Measurements from ENCODE around the gene KATNAL1.

Gene KATNAL1

GRCh38 chr13:30307194-30307970 is at the start of gene KATNAL1:
TSS of gene KATNAL1 (minus strand) at chr13:30307551. CDS start at chr13:30283777, 23,774 bp downstream.
- Histone ChIP-seq H3K4me3 (ENCODE audit: low read length) (peak within 1 kb of the TSS; percentile 96), H3K27me3 (ENCODE audit: control insufficient read depth, insufficient read depth, low read length) (no peaks in the 10 kb centered on the region), H3K4me1 (ENCODE audit: control insufficient read depth, insufficient read depth, low read length) (no peaks in the 10 kb centered on the region), H3K27ac (ENCODE audit: low read length) (no peak within 1 kb of the TSS), H3K9me3 (ENCODE audit: control insufficient read depth, insufficient read depth, low read length) (no peaks in the 10 kb centered on the region), H3K36me3 (ENCODE audit: control insufficient read depth, insufficient read depth, low read length) (no peaks in the 10 kb centered on the region; the same call in 1 of the 2 replicates)
- WGBS (ENCODE audit: insufficient coverage, insufficient read length), result no CpG with 5 or more reads among the region's 71 CpGs
- DNase-seq (ENCODE audit: low read depth, low spot score), result peak; percentile 39

- no peak overlapping the region for H3K27ac ChIP-seq (ENCODE audit: low read length)
- no peak overlapping the region for H3K4me3 ChIP-seq (ENCODE audit: low read length)
- no CpG with 5 or more reads among the region's 6 CpGs for WGBS (ENCODE audit: insufficient coverage, insufficient read length)
- H3K27me3 ChIP-seq (ENCODE audit: control insufficient read depth, insufficient read depth, low read length), result no peaks in the 10 kb centered on the region
- H3K9me3 ChIP-seq (ENCODE audit: control insufficient read depth, insufficient read depth, low read length), result no peaks in the 10 kb centered on the region
- H3K36me3 ChIP-seq (ENCODE audit: control insufficient read depth, insufficient read depth, low read length), result no peaks in the 10 kb centered on the region
- no peak for DNase-seq (ENCODE audit: low read depth, low spot score)
- 0 out of 2 replicates have a peak, but pooled peaks cover 2% of the 10 kb centered on the region for H3K4me1 ChIP-seq (ENCODE audit: control insufficient read depth, insufficient read depth, low read length)
Observed at GRCh38 chr13:30355839-30356238, 48.5 kb upstream of the KATNAL1 start.

- H3K9me3 ChIP-seq (ENCODE audit: control insufficient read depth, insufficient read depth, low read length), result no peaks in the 10 kb centered on the region
- no peak for DNase-seq (ENCODE audit: low read depth, low spot score)
- no peak overlapping the region for H3K4me3 ChIP-seq (ENCODE audit: low read length)
- H3K36me3 ChIP-seq (ENCODE audit: control insufficient read depth, insufficient read depth, low read length), result no peaks in the 10 kb centered on the region
- H3K27me3 ChIP-seq (ENCODE audit: control insufficient read depth, insufficient read depth, low read length), result no peaks in the 10 kb centered on the region
- no CpG with 5 or more reads among the region's 7 CpGs for whole genome bisulfite sequencing (ENCODE audit: insufficient coverage, insufficient read length)
- H3K27ac ChIP-seq (ENCODE audit: low read length), result no peak overlapping the region
- H3K4me1 ChIP-seq (ENCODE audit: control insufficient read depth, insufficient read depth, low read length), result 0 out of 2 replicates have a peak, but pooled peaks cover 2% of the 10 kb centered on the region
Observed at GRCh38 chr13:30355384-30355699, 48.0 kb upstream of the KATNAL1 start.

GRCh38 chr13:30354493-30355383 is 47.4 kb upstream of the KATNAL1 start:
- Histone ChIP-seq H3K36me3 (ENCODE audit: control insufficient read depth, insufficient read depth, low read length) (no peaks in the 10 kb centered on the region), H3K4me3 (ENCODE audit: low read length) (no peak overlapping the region), H3K27me3 (ENCODE audit: control insufficient read depth, insufficient read depth, low read length) (no peaks in the 10 kb centered on the region), H3K27ac (ENCODE audit: low read length) (no peak overlapping the region), H3K4me1 (ENCODE audit: control insufficient read depth, insufficient read depth, low read length) (0 out of 2 replicates have a peak, but pooled peaks cover 2% of the 10 kb centered on the region), H3K9me3 (ENCODE audit: control insufficient read depth, insufficient read depth, low read length) (no peaks in the 10 kb centered on the region)
- no peak for DNase-seq (ENCODE audit: low read depth, low spot score)
- no CpG with 5 or more reads among the region's 17 CpGs for WGBS (ENCODE audit: insufficient coverage, insufficient read length)

GRCh38 chr13:30353471-30354215 is 46.3 kb upstream of the KATNAL1 start:
- H3K36me3 ChIP-seq (ENCODE audit: control insufficient read depth, insufficient read depth, low read length), result no peaks in the 10 kb centered on the region
- no CpG with 5 or more reads among the region's 4 CpGs for WGBS (ENCODE audit: insufficient coverage, insufficient read length)
- H3K27me3 ChIP-seq (ENCODE audit: control insufficient read depth, insufficient read depth, low read length), result no peaks in the 10 kb centered on the region
- H3K27ac ChIP-seq (ENCODE audit: low read length), result no peak overlapping the region
- H3K4me1 ChIP-seq (ENCODE audit: control insufficient read depth, insufficient read depth, low read length), result 0 out of 2 replicates have a peak, but pooled peaks cover 2% of the 10 kb centered on the region
- H3K4me3 ChIP-seq (ENCODE audit: low read length), result no peak overlapping the region
- DNase-seq (ENCODE audit: low read depth, low spot score), result no peak
- no peaks in the 10 kb centered on the region for H3K9me3 ChIP-seq (ENCODE audit: control insufficient read depth, insufficient read depth, low read length)

GRCh38 chr13:30353060-30353459 is 45.7 kb upstream of the KATNAL1 start:
- DNase-seq (ENCODE audit: low read depth, low spot score), result no peak
- no peak overlapping the region for H3K27ac ChIP-seq (ENCODE audit: low read length)
- no peaks in the 10 kb centered on the region for H3K9me3 ChIP-seq (ENCODE audit: control insufficient read depth, insufficient read depth, low read length)
- H3K27me3 ChIP-seq (ENCODE audit: control insufficient read depth, insufficient read depth, low read length), result no peaks in the 10 kb centered on the region
- no peak overlapping the region for H3K4me3 ChIP-seq (ENCODE audit: low read length)
- no peaks in the 10 kb centered on the region for H3K36me3 ChIP-seq (ENCODE audit: control insufficient read depth, insufficient read depth, low read length)
- no CpG with 5 or more reads among the region's 4 CpGs for WGBS (ENCODE audit: insufficient coverage, insufficient read length)
- 0 out of 2 replicates have a peak, but pooled peaks cover 2% of the 10 kb centered on the region for H3K4me1 ChIP-seq (ENCODE audit: control insufficient read depth, insufficient read depth, low read length)

- no peak for DNase-seq (ENCODE audit: low read depth, low spot score)
- H3K4me3 ChIP-seq (ENCODE audit: low read length), result no peak overlapping the region
- no peaks in the 10 kb centered on the region for H3K36me3 ChIP-seq (ENCODE audit: control insufficient read depth, insufficient read depth, low read length)
- no peak overlapping the region for H3K27ac ChIP-seq (ENCODE audit: low read length)
- H3K9me3 ChIP-seq (ENCODE audit: control insufficient read depth, insufficient read depth, low read length), result no peaks in the 10 kb centered on the region
- no peaks in the 10 kb centered on the region for H3K27me3 ChIP-seq (ENCODE audit: control insufficient read depth, insufficient read depth, low read length)
- WGBS (ENCODE audit: insufficient coverage, insufficient read length), result no CpG with 5 or more reads among the region's 2 CpGs
- 0 out of 2 replicates have a peak, but pooled peaks cover 2% of the 10 kb centered on the region for H3K4me1 ChIP-seq (ENCODE audit: control insufficient read depth, insufficient read depth, low read length)
Observed at GRCh38 chr13:30352121-30352520, 44.8 kb upstream of the KATNAL1 start.

GRCh38 chr13:30346789-30347167 is 39.4 kb upstream of the KATNAL1 start:
- no peak overlapping the region for H3K27ac ChIP-seq (ENCODE audit: low read length)
- H3K4me3 ChIP-seq (ENCODE audit: low read length), result no peak overlapping the region
- DNase-seq (ENCODE audit: low read depth, low spot score), result no peak
- no peaks in the 10 kb centered on the region for H3K36me3 ChIP-seq (ENCODE audit: control insufficient read depth, insufficient read depth, low read length)
- H3K9me3 ChIP-seq (ENCODE audit: control insufficient read depth, insufficient read depth, low read length), result no peaks in the 10 kb centered on the region
- no peaks in the 10 kb centered on the region for H3K27me3 ChIP-seq (ENCODE audit: control insufficient read depth, insufficient read depth, low read length)
- no peaks in the 10 kb centered on the region for H3K4me1 ChIP-seq (ENCODE audit: control insufficient read depth, insufficient read depth, low read length)
- no CpG with 5 or more reads among the region's 4 CpGs for WGBS (ENCODE audit: insufficient coverage, insufficient read length)

GRCh38 chr13:30346153-30346788 is 38.9 kb upstream of the KATNAL1 start:
- Histone ChIP-seq H3K9me3 (ENCODE audit: control insufficient read depth, insufficient read depth, low read length) (no peaks in the 10 kb centered on the region), H3K4me3 (ENCODE audit: low read length) (no peak overlapping the region), H3K27me3 (ENCODE audit: control insufficient read depth, insufficient read depth, low read length) (no peaks in the 10 kb centered on the region), H3K27ac (ENCODE audit: low read length) (no peak overlapping the region), H3K36me3 (ENCODE audit: control insufficient read depth, insufficient read depth, low read length) (no peaks in the 10 kb centered on the region), H3K4me1 (ENCODE audit: control insufficient read depth, insufficient read depth, low read length) (no peaks in the 10 kb centered on the region)
- DNase-seq (ENCODE audit: low read depth, low spot score), result no peak
- no CpG with 5 or more reads among the region's 5 CpGs for WGBS (ENCODE audit: insufficient coverage, insufficient read length)

All from iPS DF 6.9 (cell line).